ENCODE data around the gene TMEFF2. TPM values are rescaled to one million over a fixed set of nuclear protein-coding genes. Genes with fewer than 3 reads are reported as not detected.
"Not testable (repeated sequence)": the region's sequence is repeated elsewhere in the genome, so short reads cannot be mapped to it uniquely, and the experiment has no call there.

Gene TMEFF2
- total RNA-seq, 2 experiments from 2014 or later = not detected

DNA sequence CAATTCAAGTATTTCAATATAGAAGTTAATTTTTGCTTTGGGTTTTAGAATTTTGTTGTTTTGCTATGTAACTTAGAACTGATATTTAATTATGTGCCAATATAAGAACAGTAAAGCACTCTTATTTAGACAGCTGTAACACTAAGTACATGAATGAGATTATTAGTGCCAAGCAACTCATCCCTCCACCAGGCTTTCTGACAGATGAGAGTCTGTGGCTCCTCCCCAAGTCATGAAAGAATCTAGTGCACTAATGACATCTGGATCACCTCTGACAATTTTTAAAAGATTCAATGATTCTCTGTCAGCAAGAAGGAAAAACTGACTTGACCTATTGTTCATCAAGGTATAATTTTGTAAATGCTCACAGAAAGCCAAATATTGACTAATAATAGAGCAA, 67.8 kb downstream of the TMEFF2 start:
- POLR2A ChIA-PET = no interaction called here
- H3K27ac Mint-ChIP-seq = no peak overlapping the region
- DNase-seq = no peak
- H3K9me3 Mint-ChIP-seq (ENCODE audit: low read depth) = no peaks in the 10 kb centered on the region
- CTCF ChIA-PET = interaction anchor here (0.6 kb wide), 2 partner anchors 119 to 588 kb away, joined by 3 read pairs; no protein-coding TSS in a partner anchor
- H3K27me3 Mint-ChIP-seq = peaks cover 3% of the 10 kb centered on the region
- intact Hi-C loops (cut with DNase I, micrococcal nuclease) = no loop called here
- H3K36me3 Mint-ChIP-seq (ENCODE audit: low read depth) = no peaks in the 10 kb centered on the region
- no peak for ATAC-seq
- H3K4me3 Mint-ChIP-seq = no peak overlapping the region
- no peaks in the 10 kb centered on the region for H3K4me1 Mint-ChIP-seq

DNA sequence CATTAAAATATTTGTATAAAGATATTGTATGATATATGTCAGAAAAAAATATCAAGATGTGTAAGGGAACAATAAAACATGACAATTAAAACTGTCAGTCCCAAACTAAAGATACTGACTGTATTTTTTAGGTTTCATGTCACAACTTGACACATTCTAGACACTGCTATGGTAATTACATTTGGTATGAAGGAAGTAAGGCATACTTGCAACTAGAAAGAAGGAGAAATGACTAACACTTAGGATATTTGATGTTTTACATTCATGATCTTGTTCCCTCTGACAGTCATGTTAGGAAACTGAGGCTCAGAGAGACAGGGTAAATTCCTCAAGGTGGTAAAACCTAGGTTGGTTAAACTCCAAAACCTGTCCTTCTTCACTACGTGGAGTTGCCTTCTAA, 68.3 kb downstream of the TMEFF2 start:
- intact Hi-C loops (cut with DNase I, micrococcal nuclease) = no loop called here
- ChIA-PET CTCF (no interaction called here), POLR2A (no interaction called here)
- H3K4me1 Mint-ChIP-seq = no peaks in the 10 kb centered on the region
- H3K9me3 Mint-ChIP-seq (ENCODE audit: low read depth) = no peaks in the 10 kb centered on the region
- H3K27me3 Mint-ChIP-seq = peaks cover 4% of the 10 kb centered on the region
- DNase-seq (no peak), ATAC-seq (no peak)
- no peak overlapping the region for H3K4me3 Mint-ChIP-seq
- no peak overlapping the region for H3K27ac Mint-ChIP-seq
- no peaks in the 10 kb centered on the region for H3K36me3 Mint-ChIP-seq (ENCODE audit: low read depth)

DNA sequence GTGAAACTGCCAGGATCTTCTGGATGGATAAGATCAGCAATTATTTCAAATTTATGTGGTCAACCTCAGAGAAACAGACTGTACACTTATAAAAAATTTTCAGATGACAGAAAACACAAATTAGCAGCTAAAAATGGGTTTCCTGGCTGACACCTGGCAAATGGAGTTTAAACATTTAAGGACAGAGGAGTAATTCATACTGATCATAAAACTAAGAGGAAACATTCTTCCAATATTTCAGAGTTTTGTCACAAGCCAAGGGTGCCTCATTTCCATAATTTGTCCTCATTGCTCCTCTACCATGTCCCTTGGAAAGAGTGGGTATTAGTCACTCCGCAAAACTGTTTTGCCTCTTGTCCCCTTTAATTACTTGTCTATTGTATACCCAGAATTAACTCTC, 70.2 kb downstream of the TMEFF2 start:
- H3K4me1 Mint-ChIP-seq = no peaks in the 10 kb centered on the region
- ATAC-seq = no peak
- DNase-seq = no peak
- POLR2A ChIA-PET = no interaction called here
- H3K27me3 Mint-ChIP-seq = peaks cover 5% of the 10 kb centered on the region
- CTCF ChIA-PET = no interaction called here
- intact Hi-C loops (cut with DNase I, micrococcal nuclease) = no loop called here
- no peaks in the 10 kb centered on the region for H3K36me3 Mint-ChIP-seq (ENCODE audit: low read depth)
- H3K9me3 Mint-ChIP-seq (ENCODE audit: low read depth) = no peaks in the 10 kb centered on the region
- H3K27ac Mint-ChIP-seq = no peak overlapping the region
- no peak overlapping the region for H3K4me3 Mint-ChIP-seq

DNA sequence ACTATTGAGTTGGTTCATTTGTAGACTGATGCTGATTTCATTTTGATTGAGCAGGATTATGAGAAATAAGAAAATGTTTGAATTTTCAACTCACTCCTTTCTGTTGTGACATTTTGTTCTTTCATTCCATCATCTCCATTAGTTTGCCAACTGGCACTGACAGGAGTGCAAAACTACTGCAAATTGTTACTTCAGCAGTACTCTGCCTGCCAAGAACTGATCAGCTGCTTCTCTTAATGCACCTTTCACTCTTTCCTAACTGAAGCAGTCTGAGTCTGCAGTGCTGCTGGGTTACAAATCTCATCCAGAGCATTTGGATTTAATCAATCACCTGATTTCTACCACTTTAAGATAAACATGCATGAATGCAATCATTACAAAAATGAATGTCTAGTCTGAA, 70.9 kb downstream of the TMEFF2 start:
- ChIA-PET CTCF (no interaction called here), POLR2A (no interaction called here)
- H3K36me3 Mint-ChIP-seq (ENCODE audit: low read depth) = no peaks in the 10 kb centered on the region
- ATAC-seq (no peak), DNase-seq (no peak)
- intact Hi-C loops (cut with DNase I, micrococcal nuclease) = no loop called here
- no peaks in the 10 kb centered on the region for H3K4me1 Mint-ChIP-seq
- H3K27me3 Mint-ChIP-seq = peaks cover 5% of the 10 kb centered on the region
- H3K4me3 Mint-ChIP-seq = no peak overlapping the region
- no peak overlapping the region for H3K27ac Mint-ChIP-seq
- H3K9me3 Mint-ChIP-seq (ENCODE audit: low read depth) = no peaks in the 10 kb centered on the region

DNA sequence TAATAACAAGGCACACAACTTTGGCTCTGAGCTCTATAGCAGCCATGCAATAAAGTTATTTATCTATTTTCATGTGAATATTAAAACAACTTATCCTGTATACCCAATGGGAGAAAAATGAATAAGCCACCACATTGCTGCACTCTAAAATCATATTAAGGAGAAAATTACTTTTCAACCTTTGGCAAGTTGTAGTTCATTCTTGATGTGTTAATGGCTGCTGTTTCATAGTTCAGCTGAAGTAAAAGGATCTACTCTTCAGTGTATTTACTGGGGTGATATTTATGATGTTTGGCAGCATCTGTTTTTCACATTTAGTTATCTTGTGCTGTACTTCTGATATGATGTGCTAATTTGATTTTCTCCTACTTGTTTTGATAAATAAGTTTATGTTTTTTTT, 71.8 kb downstream of the TMEFF2 start:
- CTCF ChIA-PET = no interaction called here
- Mint-ChIP-seq H3K4me1 (no peaks in the 10 kb centered on the region), H3K27ac (no peak overlapping the region), H3K9me3 (ENCODE audit: low read depth) (no peaks in the 10 kb centered on the region), H3K27me3 (peaks cover 5% of the 10 kb centered on the region), H3K4me3 (no peak overlapping the region), H3K36me3 (ENCODE audit: low read depth) (no peaks in the 10 kb centered on the region)
- ATAC-seq = no peak
- DNase-seq = no peak
- intact Hi-C loops (cut with DNase I, micrococcal nuclease) = no loop called here
- POLR2A ChIA-PET = no interaction called here

DNA sequence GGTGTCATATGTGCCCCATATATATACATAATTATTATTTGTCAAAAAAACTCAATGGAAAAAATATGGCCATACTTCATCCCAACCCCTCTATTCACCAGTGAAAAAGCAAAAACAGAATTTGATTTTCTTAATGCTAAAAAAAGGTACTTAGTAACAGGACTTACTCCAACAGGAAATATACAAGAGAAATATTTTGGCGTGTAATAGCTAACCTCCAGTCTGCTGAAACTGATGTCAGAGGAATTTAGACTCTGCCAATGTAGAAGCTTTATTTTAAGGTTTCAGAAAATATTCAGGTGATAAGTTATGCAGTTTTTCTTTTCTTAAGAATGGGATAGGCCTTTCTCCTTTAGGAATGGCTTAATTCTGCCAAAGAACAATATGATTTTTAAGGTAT, 72.6 kb downstream of the TMEFF2 start:
- H3K4me3 Mint-ChIP-seq = no peak overlapping the region
- peaks cover 5% of the 10 kb centered on the region for H3K27me3 Mint-ChIP-seq
- intact Hi-C loops (cut with DNase I, micrococcal nuclease) = no loop called here
- H3K9me3 Mint-ChIP-seq (ENCODE audit: low read depth) = no peaks in the 10 kb centered on the region
- ChIA-PET POLR2A (no interaction called here), CTCF (interaction anchor here (1.1 kb wide), 1 partner anchor 40 kb away, joined by 4 read pairs; no protein-coding TSS in a partner anchor)
- no peak for DNase-seq
- H3K36me3 Mint-ChIP-seq (ENCODE audit: low read depth) = no peaks in the 10 kb centered on the region
- H3K4me1 Mint-ChIP-seq = no peaks in the 10 kb centered on the region
- no peak overlapping the region for H3K27ac Mint-ChIP-seq
- ATAC-seq = no peak

DNA sequence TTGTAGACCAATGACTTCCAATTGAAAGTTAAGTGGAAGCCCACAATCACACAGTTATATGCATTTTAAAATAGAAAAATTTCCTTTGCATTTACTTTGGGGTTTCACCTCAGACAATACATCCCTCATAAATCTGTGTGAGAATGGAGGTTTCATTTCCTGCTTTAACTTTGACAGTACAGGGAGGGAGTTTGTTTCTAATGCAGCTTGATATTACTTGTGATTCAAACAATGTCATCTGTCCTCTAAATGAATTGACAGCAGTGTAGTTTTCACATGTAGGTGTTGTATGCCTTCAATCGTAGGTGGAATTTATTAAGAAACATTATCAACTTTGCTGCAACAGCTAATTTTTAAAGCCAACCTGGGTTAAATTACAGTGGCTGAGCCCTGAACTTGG, 75.2 kb downstream of the TMEFF2 start:
- Mint-ChIP-seq H3K27ac (no peak overlapping the region), H3K4me3 (no peak overlapping the region), H3K9me3 (ENCODE audit: low read depth) (peaks cover 2% of the 10 kb centered on the region), H3K4me1 (no peaks in the 10 kb centered on the region), H3K27me3 (peaks cover 7% of the 10 kb centered on the region), H3K36me3 (ENCODE audit: low read depth) (no peaks in the 10 kb centered on the region)
- intact Hi-C loops (cut with DNase I, micrococcal nuclease) = no loop called here
- ATAC-seq (no peak), DNase-seq (no peak)
- ChIA-PET POLR2A (no interaction called here), CTCF (interaction anchor here (1.3 kb wide), 1 partner anchor 43 kb away, joined by 4 read pairs; no protein-coding TSS in a partner anchor)

DNA sequence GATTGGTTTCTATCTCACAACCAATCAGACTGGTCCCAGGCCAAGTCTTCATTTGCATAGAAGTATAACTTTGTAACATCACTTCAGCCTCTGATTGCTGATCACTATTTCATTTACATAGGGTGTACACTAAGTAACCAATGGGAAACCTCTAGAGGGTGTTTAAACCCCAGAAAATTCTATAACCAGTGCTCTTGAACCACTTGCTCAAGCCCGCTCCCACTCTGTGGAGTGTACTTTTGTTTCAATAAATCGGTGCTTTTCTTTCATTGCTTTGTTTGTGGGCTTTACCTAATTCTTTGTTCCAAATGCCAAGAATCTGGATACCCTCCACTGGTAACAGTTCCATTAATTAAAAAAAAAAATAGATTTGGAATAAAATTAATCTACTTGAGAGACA, 77.0 kb downstream of the TMEFF2 start:
- DNase-seq (no peak), ATAC-seq (no peak)
- intact Hi-C loops (cut with DNase I, micrococcal nuclease) = no loop called here
- no peaks in the 10 kb centered on the region for H3K4me1 Mint-ChIP-seq
- H3K36me3 Mint-ChIP-seq (ENCODE audit: low read depth) = no peaks in the 10 kb centered on the region
- ChIA-PET POLR2A (no interaction called here), CTCF (no interaction called here)
- peaks cover 2% of the 10 kb centered on the region for H3K9me3 Mint-ChIP-seq (ENCODE audit: low read depth)
- no peak overlapping the region for H3K27ac Mint-ChIP-seq
- H3K27me3 Mint-ChIP-seq = peaks cover 7% of the 10 kb centered on the region
- H3K4me3 Mint-ChIP-seq = no peak overlapping the region

DNA sequence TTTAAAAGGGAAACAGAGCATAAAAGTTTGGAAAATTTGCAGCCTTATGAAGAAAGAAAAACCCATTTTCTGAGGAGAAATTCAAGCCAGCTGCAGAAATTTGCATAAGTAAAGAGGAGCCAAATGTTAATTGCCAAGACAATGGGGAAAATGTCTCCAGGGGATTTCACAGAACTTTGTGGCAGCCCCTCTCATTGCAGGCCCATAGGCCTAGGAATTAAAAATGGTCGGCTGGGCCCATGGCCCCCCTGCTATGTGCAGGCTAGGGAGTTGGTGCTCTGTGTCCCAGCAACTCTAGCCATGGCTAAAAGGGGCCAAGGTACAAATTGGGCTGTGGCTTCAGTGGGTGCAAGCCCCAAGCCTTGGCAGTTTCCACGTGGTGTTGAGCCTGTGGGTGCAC, 83.2 kb downstream of the TMEFF2 start:
- H3K4me1 Mint-ChIP-seq; ATAC-seq; CTCF ChIA-PET; H3K36me3 Mint-ChIP-seq (ENCODE audit: low read depth); POLR2A ChIA-PET; H3K9me3 Mint-ChIP-seq (ENCODE audit: low read depth); intact Hi-C loops (cut with DNase I, micrococcal nuclease); H3K4me3 Mint-ChIP-seq; H3K27me3 Mint-ChIP-seq; DNase-seq; H3K27ac Mint-ChIP-seq: not testable (repeated sequence)

DNA sequence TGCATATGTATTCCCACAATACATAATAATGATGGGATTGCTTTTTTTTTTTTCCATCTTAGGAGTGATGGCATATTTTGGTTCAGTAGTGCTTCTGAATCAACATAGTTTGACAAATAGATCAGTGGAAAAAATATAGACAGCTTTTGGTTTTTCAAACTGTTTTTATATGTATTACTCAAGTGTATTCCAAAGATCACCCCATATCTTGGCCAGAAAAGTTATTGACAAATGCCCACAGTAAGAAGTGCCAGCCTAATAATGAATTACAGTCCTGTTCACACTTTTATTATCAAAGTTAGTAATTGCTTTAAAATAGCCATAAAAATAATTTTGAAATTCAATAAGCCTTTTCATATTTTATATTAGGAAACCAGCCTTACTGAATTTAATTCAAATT, 95.0 kb downstream of the TMEFF2 start:
- ATAC-seq (no peak), DNase-seq (no peak)
- Mint-ChIP-seq H3K4me3 (no peak overlapping the region), H3K9me3 (ENCODE audit: low read depth) (no peaks in the 10 kb centered on the region), H3K27ac (no peak overlapping the region), H3K36me3 (ENCODE audit: low read depth) (no peaks in the 10 kb centered on the region), H3K27me3 (peaks cover 7% of the 10 kb centered on the region), H3K4me1 (no peaks in the 10 kb centered on the region)
- ChIA-PET POLR2A (no interaction called here), CTCF (no interaction called here)
- intact Hi-C loops (cut with DNase I, micrococcal nuclease) = no loop called here

DNA sequence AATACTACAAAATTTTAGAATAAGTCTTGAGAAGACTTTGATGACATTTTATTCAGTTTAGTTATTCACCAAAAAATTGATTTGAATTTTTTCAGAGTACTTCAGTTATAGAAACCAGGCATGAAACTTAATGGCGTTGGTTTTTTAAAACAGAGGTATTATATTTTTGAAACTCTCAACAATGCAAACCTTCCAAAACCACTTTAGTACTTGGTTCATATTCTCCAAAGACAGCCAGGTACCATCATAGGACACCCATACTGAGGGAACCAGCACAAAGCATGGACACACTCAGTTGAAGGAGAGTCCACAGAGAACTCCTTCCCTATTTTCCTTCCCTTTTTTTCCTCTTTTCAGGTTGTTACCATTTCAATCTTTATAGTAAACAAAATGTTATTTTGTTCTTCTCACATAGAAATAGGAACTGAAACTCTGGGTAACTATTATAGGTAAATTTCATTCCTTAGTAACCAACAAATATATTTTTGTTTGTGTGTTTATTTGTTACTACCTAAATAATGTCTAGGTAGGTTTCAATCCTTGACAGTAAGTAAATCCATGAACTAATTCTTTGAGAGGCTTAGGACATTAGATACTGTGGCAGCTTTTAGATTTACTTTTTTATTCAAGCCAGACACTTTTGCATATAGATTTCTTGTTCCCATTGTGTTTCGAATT, 95.8 kb downstream of the TMEFF2 start:
- Mint-ChIP-seq H3K9me3 (ENCODE audit: low read depth) (no peaks in the 10 kb centered on the region), H3K27ac (no peak overlapping the region), H3K27me3 (peaks cover 7% of the 10 kb centered on the region), H3K4me1 (no peaks in the 10 kb centered on the region), H3K4me3 (no peak overlapping the region), H3K36me3 (ENCODE audit: low read depth) (no peaks in the 10 kb centered on the region)
- intact Hi-C loops (cut with DNase I, micrococcal nuclease) = no loop called here
- no peak for ATAC-seq
- DNase-seq = no peak
- ChIA-PET POLR2A (no interaction called here), CTCF (no interaction called here)

DNA sequence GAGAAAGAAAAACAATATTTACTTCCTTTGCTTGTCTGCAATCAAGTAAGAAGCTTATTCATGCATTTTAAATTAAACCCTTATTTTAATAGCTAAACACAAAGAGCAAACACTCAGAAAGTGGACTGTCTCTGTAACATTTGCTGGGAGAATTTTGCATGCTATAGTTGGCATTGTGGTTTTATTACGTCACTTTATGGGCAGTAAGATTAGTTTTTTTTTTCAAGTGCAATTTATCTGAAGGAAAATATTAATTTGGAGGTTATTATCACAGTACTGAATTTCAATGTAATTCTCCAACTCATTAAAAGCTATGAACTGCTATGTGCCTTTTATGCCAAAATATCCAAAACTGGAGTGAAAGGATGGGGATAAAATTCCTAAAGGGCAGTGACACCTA, 103.3 kb downstream of the TMEFF2 start:
- H3K9me3 Mint-ChIP-seq (ENCODE audit: low read depth) = no peaks in the 10 kb centered on the region
- no peak overlapping the region for H3K4me3 Mint-ChIP-seq
- intact Hi-C loops (cut with DNase I, micrococcal nuclease) = no loop called here
- H3K36me3 Mint-ChIP-seq (ENCODE audit: low read depth) = no peaks in the 10 kb centered on the region
- ChIA-PET CTCF (interaction anchor here (0.8 to 1.3 kb wide), 2 partner anchors 71 to 169 kb away, joined by 4 read pairs; no protein-coding TSS in a partner anchor), POLR2A (no interaction called here)
- DNase-seq (no peak), ATAC-seq (no peak)
- H3K4me1 Mint-ChIP-seq = no peaks in the 10 kb centered on the region
- no peak overlapping the region for H3K27ac Mint-ChIP-seq
- peaks cover 7% of the 10 kb centered on the region for H3K27me3 Mint-ChIP-seq

DNA sequence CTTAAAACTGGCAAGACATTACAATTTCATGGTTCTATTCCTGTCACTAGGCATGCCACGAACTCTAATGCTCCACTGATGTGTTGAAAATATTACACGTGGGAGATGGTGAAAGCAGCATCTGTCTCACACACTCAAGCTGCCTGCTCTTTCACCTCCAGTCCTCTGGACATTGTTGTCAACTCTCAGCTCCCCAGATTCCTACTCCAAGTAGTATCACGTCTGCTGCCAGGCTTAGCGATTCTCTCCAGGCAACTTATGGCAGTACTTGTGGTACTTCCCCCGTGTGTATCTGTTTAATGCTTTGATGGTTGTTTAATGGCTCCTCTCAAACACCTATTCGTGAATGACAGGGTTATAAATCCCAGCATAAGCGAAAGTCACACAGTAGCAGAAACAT, 103.8 kb downstream of the TMEFF2 start:
- ChIA-PET POLR2A (no interaction called here), CTCF (interaction anchor here (0.8 to 1.3 kb wide), 2 partner anchors 72 to 168 kb away, joined by 4 read pairs; no protein-coding TSS in a partner anchor)
- ATAC-seq = no peak
- H3K4me3 Mint-ChIP-seq = no peak overlapping the region
- DNase-seq = no peak
- H3K4me1 Mint-ChIP-seq = no peaks in the 10 kb centered on the region
- H3K36me3 Mint-ChIP-seq (ENCODE audit: low read depth) = no peaks in the 10 kb centered on the region
- no peak overlapping the region for H3K27ac Mint-ChIP-seq
- no peaks in the 10 kb centered on the region for H3K9me3 Mint-ChIP-seq (ENCODE audit: low read depth)
- intact Hi-C loops (cut with DNase I, micrococcal nuclease) = no loop called here
- peaks cover 7% of the 10 kb centered on the region for H3K27me3 Mint-ChIP-seq
